ENCODE measurements around the gene KPNA5.
A peak's percentile ranks its signal among the peaks of the same experiment; 100 is the strongest.
"Not testable (repeated sequence)": the region's sequence is repeated elsewhere in the genome, so short reads cannot be mapped to it uniquely, and the experiment has no call there.

KPNA5 gene

DNA sequence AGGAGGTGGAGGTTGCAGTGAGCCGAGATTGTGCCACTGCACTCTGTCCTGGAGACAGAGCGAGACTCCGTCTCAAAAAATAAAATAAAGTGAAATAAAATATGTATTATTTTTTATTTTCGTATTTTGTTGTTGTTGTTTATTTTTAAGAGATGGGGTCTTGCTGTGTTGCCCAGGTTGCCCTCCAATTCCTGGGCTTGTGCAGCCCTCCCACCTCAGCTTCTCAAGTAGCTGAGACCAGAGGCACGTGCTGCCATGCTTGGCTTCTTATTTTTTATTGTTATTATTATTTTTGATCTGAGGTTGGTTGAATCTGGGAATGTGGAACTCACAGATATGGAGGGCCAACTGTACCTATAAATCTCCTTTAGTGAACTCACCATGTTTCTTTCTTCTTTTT, 10.1 kb downstream of the KPNA5 start:
- TF ChIP-seq, protein P1, sequence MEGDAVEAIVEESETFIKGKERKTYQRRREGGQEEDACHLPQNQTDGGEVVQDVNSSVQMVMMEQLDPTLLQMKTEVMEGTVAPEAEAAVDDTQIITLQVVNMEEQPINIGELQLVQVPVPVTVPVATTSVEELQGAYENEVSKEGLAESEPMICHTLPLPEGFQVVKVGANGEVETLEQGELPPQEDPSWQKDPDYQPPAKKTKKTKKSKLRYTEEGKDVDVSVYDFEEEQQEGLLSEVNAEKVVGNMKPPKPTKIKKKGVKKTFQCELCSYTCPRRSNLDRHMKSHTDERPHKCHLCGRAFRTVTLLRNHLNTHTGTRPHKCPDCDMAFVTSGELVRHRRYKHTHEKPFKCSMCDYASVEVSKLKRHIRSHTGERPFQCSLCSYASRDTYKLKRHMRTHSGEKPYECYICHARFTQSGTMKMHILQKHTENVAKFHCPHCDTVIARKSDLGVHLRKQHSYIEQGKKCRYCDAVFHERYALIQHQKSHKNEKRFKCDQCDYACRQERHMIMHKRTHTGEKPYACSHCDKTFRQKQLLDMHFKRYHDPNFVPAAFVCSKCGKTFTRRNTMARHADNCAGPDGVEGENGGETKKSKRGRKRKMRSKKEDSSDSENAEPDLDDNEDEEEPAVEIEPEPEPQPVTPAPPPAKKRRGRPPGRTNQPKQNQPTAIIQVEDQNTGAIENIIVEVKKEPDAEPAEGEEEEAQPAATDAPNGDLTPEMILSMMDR (IDR thresholded peaks at IDR 0.05; ENCODE audit: insufficient read depth, low read length, poor library complexity, severe bottlenecking) = no peak
- H3K27me3 ChIP-seq (replicated peaks; ENCODE audit: control insufficient read depth, insufficient read depth, low read length) = no peaks in the 10 kb centered on the region
- H3K36me3 ChIP-seq (ENCODE audit: control insufficient read depth, insufficient read depth, low read length) = no peaks in the 10 kb centered on the region; the same call in none of the 2 replicates
- DNase-seq (ENCODE audit: extremely low read depth, insufficient read length) = no peak
- H3K4me3 ChIP-seq (replicated peaks; ENCODE audit: low read depth, low read length) = no peak overlapping the region

DNA sequence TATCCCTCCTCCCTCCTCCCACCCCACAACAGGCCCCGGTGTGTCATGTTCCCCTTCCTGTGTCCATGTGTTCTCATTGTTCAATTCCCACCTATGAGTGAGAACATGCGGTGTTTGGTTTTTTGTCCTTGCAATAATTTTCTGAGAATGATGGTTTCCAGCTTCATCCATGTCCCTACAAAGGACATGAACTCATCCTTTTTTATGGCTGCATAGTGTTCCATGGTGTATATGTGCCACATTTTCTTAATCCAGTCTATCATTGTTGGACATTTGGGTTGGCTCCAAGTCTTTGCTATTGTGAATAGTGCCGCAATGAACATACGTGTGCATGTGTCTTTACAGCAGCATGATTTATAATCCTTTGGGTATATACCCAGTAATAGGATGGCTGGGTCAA, 11.9 kb downstream of the KPNA5 start:
- not testable (repeated sequence) for H3K4me3 ChIP-seq (replicated peaks; ENCODE audit: low read depth, low read length); H3K36me3 ChIP-seq (ENCODE audit: control insufficient read depth, insufficient read depth, low read length); DNase-seq (ENCODE audit: extremely low read depth, insufficient read length); H3K27me3 ChIP-seq (replicated peaks; ENCODE audit: control insufficient read depth, insufficient read depth, low read length)

DNA sequence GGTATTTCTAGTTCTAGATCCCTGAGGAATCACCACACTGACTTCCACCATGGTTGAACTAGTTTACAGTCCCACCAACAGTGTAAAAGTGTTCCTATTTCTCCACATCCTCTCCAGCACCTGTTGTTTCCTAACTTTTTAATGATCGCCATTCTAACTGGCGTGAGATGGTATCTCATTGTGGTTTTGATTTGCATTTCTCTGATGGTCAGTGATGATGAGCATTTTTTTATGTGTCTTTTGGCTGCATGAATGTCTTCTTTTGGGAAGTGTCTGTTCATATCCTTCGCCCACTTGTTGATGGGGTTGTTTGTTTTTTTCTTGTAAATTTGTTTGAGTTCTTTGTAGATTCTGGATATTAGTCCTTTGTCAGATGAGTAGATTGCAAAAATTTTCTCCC, 12.3 kb downstream of the KPNA5 start:
- DNase-seq (ENCODE audit: extremely low read depth, insufficient read length); H3K36me3 ChIP-seq (ENCODE audit: control insufficient read depth, insufficient read depth, low read length): not testable (repeated sequence)

DNA sequence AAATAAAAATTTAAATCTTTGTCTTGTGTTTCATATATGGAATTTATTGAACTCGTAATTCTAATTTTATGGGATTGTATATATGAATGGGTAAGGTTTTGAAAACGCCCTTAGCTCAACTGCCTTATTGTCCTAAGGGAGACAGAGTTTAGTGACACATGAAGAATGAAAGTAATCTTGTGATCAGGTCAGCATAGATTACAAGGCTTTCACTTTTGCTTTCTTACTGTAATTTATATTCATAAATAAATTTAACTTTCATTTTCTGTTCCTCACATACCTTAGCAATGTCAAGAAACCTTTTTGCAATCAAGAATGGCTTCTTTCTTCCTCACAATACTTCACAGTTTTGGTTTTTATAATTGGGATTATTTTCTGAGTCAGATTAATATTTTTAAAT, 14.4 kb downstream of the KPNA5 start:
- TF ChIP-seq, protein P1 (IDR thresholded peaks at IDR 0.05; ENCODE audit: insufficient read depth, low read length, poor library complexity, severe bottlenecking) = no peak
- Histone ChIP-seq H3K27me3 (replicated peaks; ENCODE audit: control insufficient read depth, insufficient read depth, low read length) (no peaks in the 10 kb centered on the region), H3K4me3 (replicated peaks; ENCODE audit: low read depth, low read length) (no peak overlapping the region), H3K36me3 (ENCODE audit: control insufficient read depth, insufficient read depth, low read length) (no peaks in the 10 kb centered on the region)
- DNase-seq (ENCODE audit: extremely low read depth, insufficient read length) = peak; percentile 20

More for the DNA sequence above, 12.3 kb downstream of the KPNA5 start:
- H3K27me3 ChIP-seq (replicated peaks; ENCODE audit: control insufficient read depth, insufficient read depth, low read length); H3K4me3 ChIP-seq (replicated peaks; ENCODE audit: low read depth, low read length): not testable (repeated sequence)

DNA sequence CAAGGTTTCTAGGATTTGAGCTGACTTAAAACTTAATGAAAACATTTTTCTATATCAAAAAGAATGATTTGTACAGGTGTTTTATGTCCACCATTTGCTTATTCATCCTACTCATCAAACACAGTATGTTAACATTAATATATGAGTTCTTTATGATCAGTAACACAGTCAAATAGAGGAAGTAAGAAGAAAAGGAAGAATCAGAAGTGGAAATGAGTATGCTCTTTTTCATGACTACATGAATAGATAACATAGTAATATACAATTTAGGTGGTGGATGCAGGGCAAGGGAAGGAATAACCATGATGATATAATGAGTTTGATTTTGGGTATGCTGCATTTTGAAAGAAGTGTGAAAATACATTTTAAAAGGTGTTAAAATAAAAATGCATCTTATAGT, 16.5 kb downstream of the KPNA5 start:
- TF ChIP-seq, protein P1 (IDR thresholded peaks at IDR 0.05; ENCODE audit: insufficient read depth, low read length, poor library complexity, severe bottlenecking) = no peak
- Histone ChIP-seq H3K27me3 (replicated peaks; ENCODE audit: control insufficient read depth, insufficient read depth, low read length) (no peaks in the 10 kb centered on the region), H3K4me3 (replicated peaks; ENCODE audit: low read depth, low read length) (no peak overlapping the region), H3K36me3 (ENCODE audit: control insufficient read depth, insufficient read depth, low read length) (peaks cover 1% of the 10 kb centered on the region; the same call in 1 of the 2 replicates)
- no peak for DNase-seq (ENCODE audit: extremely low read depth, insufficient read length)

DNA sequence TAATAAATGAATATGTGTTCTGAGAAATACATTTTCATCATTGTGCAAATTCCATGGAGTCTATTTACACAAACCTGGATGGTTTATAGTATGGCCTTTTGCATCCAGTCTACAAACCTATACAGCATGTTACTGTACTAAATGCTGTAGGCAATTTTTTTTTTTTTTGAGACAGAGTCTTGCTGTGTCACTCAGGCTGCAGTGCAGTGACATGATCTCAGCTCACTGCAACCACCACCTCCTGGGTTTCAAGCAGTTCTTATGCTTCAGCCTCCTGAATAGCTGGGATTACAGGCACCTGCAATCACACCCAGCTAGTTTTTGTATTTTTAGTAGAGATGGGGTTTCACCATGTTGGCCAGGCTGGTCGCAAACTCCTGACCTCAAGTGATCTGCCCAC, 22.9 kb downstream of the KPNA5 start:
- not testable (repeated sequence) for H3K36me3 ChIP-seq (ENCODE audit: control insufficient read depth, insufficient read depth, low read length); DNase-seq (ENCODE audit: extremely low read depth, insufficient read length); H3K4me3 ChIP-seq (replicated peaks; ENCODE audit: low read depth, low read length); H3K27me3 ChIP-seq (replicated peaks; ENCODE audit: control insufficient read depth, insufficient read depth, low read length)

DNA sequence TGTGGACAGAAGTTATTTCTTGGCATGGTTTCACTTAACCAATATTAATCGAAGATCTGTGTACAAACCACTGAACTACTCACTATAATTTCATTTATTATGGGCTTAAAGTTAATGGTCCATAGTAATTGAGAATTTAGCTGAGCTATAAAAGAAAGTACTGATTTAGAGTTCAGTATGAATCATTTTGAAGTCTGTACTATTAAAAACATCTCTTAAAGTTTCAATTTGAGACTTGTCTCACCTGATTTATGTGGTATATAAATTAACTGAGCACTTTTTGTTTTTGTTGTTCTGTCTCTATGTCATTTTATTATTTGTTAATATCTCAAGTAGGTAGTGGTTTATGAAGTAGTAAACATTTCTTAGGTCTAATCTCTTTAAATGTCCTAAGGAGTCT, 24.9 kb downstream of the KPNA5 start:
- Histone ChIP-seq H3K4me3 (replicated peaks; ENCODE audit: low read depth, low read length) (no peak overlapping the region), H3K27me3 (replicated peaks; ENCODE audit: control insufficient read depth, insufficient read depth, low read length) (no peaks in the 10 kb centered on the region), H3K36me3 (ENCODE audit: control insufficient read depth, insufficient read depth, low read length) (peaks cover 1% of the 10 kb centered on the region; the same call in 1 of the 2 replicates)
- TF ChIP-seq, protein P1 (IDR thresholded peaks at IDR 0.05; ENCODE audit: insufficient read depth, low read length, poor library complexity, severe bottlenecking) = no peak
- DNase-seq (ENCODE audit: extremely low read depth, insufficient read length) = no peak
